Adrenal gland (tissue), 12 donors: ENCODE results near the gene CRYBG2. TPM values are rescaled to one million over a fixed set of nuclear protein-coding genes. Genes with fewer than 3 reads are reported as not detected.

Experiments used
- DNase-seq, 7 donors: peaks; one replicate each; pipeline ENCODE4 v3.0.0-alpha.2; 2019 to 2020
- H3K27ac ChIP-seq, 5 donors: fragments of 200-600 bp; sonication (generic) in 4 of 5; 1 replicate in 3 of 5; 2 replicates in 2 of 5; pipeline versions ENCODE4 v1.5.1 to v1.8.0; 2016 to 2020; ENCODE audit warnings: mild to moderate bottlenecking in 1 of 5
- H3K27me3 ChIP-seq: fragments of 200-600 bp; 2 replicates; pipeline ENCODE4 v1.8.0; 2021
- H3K36me3 ChIP-seq, 2 donors: fragments of 200-600 bp; replicated peaks in 1 of 2; 1 replicate in 1 of 2; 2 replicates in 1 of 2; pipeline versions ENCODE4 v1.5.1 to v1.8.0; 2018 to 2022
- H3K4me1 ChIP-seq, 2 donors: fragments of 200-600 bp; replicated peaks in 1 of 2; 1 replicate in 1 of 2; 2 replicates in 1 of 2; pipeline versions ENCODE4 v1.5.1 to v1.8.0; 2018 to 2021
- H3K4me3 ChIP-seq, 4 donors: fragments of 200-600 bp; sonication (generic) in 3 of 4; one replicate each; pipeline ENCODE4 v1.5.1; 2016 to 2018
- H3K9me3 ChIP-seq, 3 donors: fragments of 200-600 bp; sonication (generic) in 1 of 3; replicated peaks in 1 of 3; 1 replicate in 2 of 3; 2 replicates in 1 of 3; pipeline versions ENCODE4 v1.5.1 to v1.8.0; 2016 to 2021
- POLR2A ChIP-seq, 2 donors: fragments of 450-650 bp; IDR thresholded peaks; one replicate each; pipeline ENCODE4 v1.6.1; 2017; ENCODE audit warnings: antibody characterized with exemption in 2 of 2, mild to moderate bottlenecking in 2 of 2, moderate library complexity in 1 of 2
- WGBS, 4 donors: extraction: QIAGEN DNeasy Blood & Tissue Kit in 2 of 4; methylation state at CpG; one replicate each; pipeline versions ENCODE4 v1.1.5 to v1.1.7; 2013 to 2017; 5-methylcytosine and 5-hydroxymethylcytosine counted together
- intact Hi-C, 2 donors: fragments of 100-400 bp; cut with DNase I; formaldehyde crosslinking; loops; one replicate each; pipeline versions ENCODE4 v1.14.1 to v1.15.0; 2022 to 2023
- polyA plus RNA-seq, 3 donors: library from polyadenylated mRNA; stranded (reverse); fragments of 200-250 nt in 2 of 3; fragments of 350-450 nt in 1 of 3; fragmentation: Illumina TruSeq in 1 of 3; extraction: RNeasy Lipid Tissue Mini Kit (QIAGEN cat#74804) in 1 of 3; gene quantifications; one replicate each; pipeline ENCODE4 v1.2.3, GENCODE V29; 2013 to 2014
- total RNA-seq, 9 donors: library from RNA; depleted of rRNA in 4 of 9; stranded (reverse); fragments of >200 nt in 4 of 9; fragments of 120-200 nt in 1 of 9; fragmentation: NEBNext Ultra II Directional in 1 of 9; extraction: Animal tissue kit (Norgen Biotek cat#: 25700) in 1 of 9; gene quantifications; one replicate each; pipeline versions ENCODE4 v1.1.0 to v1.2.4, GENCODE V29; 2013 to 2023
- TF ChIP-seq, protein P1 (sequence below), 6 experiments: fragments of 450-650 bp in 4 of 6; fragments of 200-600 bp in 2 of 6; sonication (generic) in 1 of 6; IDR thresholded peaks; 1 replicate in 5 of 6; 2 replicates in 1 of 6; pipeline versions ENCODE4 v1.5.1 to v1.8.0; 2016 to 2021; ENCODE audit warnings: antibody characterized with exemption in 6 of 6, mild to moderate bottlenecking in 2 of 6, moderate library complexity in 1 of 6
- donor health status: healthy with polysubstance abuse.
- donor health status: Bipolar disorder and iron deficiency.
- donor health status: DM: yes; HTN: yes; CAD: no.
- donor health status: DM: no; HTN: no; CAD: no.
- donor health status: DM: no; HTN: no; CAD: no.
- donor health status: DM: yes; HTN: yes; CAD: no.

The CRYBG2 gene
- total and polyA plus RNA-seq, 12 donors, result 0.17 to 0.48 (median 0.20) TPM; not detected in 9

DNA sequence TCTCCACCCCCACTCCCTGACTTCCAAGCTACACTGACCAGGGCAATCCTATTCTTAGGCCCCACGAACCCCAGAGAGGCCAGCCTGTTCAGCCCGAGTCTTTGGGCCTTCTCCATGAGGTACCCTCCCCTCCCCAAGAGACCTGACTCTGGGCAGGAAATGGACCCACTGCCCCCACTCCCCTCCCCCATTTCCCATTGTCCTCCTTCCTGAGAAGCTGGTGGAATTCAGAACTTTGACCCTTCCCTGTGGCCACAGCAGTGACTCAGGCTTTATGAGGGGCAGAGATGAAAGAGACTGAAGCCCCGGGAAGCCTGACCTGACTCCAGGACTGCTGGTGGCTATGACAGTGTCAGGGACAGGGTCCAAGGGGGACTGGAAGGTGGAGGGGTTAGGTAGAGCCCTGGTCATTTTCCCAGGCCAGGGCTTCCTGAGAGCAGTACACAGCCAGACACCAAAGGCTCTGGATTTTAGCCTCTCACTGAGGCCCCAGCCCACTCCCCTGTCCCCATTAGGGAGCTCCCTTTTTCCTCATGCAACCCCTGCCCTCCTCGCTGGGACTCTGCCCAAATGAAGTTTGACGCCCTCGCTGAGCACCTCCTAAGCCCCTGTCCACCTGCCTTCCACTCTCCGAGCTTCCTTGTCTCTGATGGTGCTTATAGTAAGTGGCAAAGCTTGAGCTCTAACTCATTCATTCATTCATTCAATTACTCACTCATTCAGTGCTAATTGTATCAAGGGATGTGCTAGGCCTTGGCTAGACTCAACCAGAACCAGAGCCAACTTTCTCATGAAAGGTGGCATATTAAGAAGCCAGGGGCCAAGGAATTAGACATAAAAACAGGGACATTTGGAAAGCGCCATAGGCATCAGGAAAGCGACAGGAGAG is 3.0 kb downstream of the CRYBG2 start:
- peaks cover 6% of the 10 kb centered on the region for H3K27me3 ChIP-seq
- H3K9me3 ChIP-seq, result no peaks in the 10 kb centered on the region
- 81 to 92% (median 84%) methylated on average over 8 to 9 of the region's 9 CpGs for WGBS, 4 donors
- no peak for DNase-seq
- no peak overlapping the region for H3K27ac ChIP-seq
- intact Hi-C loops, result no loop called here
- H3K36me3 ChIP-seq, result no peaks in the 10 kb centered on the region
- H3K4me1 ChIP-seq, result no peaks in the 10 kb centered on the region
- no peak overlapping the region for H3K4me3 ChIP-seq
- TF ChIP-seq POLR2A (IDR thresholded peaks at IDR 0.05), result no peak
- TF ChIP-seq, protein P1, sequence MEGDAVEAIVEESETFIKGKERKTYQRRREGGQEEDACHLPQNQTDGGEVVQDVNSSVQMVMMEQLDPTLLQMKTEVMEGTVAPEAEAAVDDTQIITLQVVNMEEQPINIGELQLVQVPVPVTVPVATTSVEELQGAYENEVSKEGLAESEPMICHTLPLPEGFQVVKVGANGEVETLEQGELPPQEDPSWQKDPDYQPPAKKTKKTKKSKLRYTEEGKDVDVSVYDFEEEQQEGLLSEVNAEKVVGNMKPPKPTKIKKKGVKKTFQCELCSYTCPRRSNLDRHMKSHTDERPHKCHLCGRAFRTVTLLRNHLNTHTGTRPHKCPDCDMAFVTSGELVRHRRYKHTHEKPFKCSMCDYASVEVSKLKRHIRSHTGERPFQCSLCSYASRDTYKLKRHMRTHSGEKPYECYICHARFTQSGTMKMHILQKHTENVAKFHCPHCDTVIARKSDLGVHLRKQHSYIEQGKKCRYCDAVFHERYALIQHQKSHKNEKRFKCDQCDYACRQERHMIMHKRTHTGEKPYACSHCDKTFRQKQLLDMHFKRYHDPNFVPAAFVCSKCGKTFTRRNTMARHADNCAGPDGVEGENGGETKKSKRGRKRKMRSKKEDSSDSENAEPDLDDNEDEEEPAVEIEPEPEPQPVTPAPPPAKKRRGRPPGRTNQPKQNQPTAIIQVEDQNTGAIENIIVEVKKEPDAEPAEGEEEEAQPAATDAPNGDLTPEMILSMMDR (IDR thresholded peaks at IDR 0.05), result no peak

DNA sequence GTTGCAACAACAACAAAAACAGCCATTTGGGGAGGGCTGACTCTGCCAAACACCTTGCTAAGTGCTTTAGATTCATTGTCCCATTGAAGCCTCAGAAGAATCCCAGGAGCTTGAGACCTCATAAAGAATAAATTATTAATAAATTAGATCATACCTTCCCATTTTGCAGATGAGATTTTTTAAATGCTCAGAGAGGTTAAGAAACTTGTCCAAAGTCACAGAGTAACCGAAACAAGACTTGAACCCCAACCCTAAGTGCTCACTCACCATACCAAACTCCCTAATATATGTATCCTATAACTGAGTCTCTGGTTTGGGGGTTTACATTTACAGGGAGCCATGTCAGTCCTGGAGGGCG is 3.6 kb downstream of the CRYBG2 start:
- H3K27ac ChIP-seq, result no peak overlapping the region
- no peak for TF ChIP-seq POLR2A (IDR thresholded peaks at IDR 0.05)
- TF ChIP-seq, protein P1 (IDR thresholded peaks at IDR 0.05), result no peak
- H3K36me3 ChIP-seq, result no peaks in the 10 kb centered on the region
- no peaks in the 10 kb centered on the region for H3K9me3 ChIP-seq
- WGBS, 4 donors, result 74 to 82% (median 77%) methylated on average over 2 of the region's 2 CpGs
- H3K27me3 ChIP-seq, result peaks cover 6% of the 10 kb centered on the region
- H3K4me3 ChIP-seq, result no peak overlapping the region
- DNase-seq, result no peak
- H3K4me1 ChIP-seq, result no peaks in the 10 kb centered on the region
- intact Hi-C loops, result no loop called here

DNA sequence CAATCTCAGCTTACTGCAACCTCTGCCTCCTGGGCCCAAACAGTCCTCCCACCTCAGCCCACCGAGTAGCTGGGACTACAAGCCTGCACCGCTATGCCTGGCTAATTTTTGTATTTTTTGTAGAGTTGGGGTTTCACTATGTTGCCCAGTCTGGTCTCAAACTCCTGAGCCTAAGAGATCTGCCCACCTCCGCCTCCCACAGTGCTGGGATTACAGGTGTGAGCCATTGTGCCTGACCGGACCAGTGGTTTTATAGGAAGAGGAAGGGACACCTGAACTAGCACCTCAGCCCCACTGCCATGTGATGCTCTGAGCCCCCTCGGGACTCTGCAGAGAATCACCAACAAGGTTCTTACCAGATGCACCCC is 4.1 kb downstream of the CRYBG2 start:
- DNase-seq, result no peak
- Histone ChIP-seq H3K4me1 (no peaks in the 10 kb centered on the region), H3K27me3 (peaks cover 6% of the 10 kb centered on the region), H3K9me3 (no peaks in the 10 kb centered on the region), H3K27ac (no peak overlapping the region), H3K4me3 (no peak overlapping the region), H3K36me3 (no peaks in the 10 kb centered on the region)
- 84 to 91% (median 87%) methylated on average over 5 of the region's 5 CpGs for WGBS, 4 donors
- intact Hi-C loops, result no loop called here
- TF ChIP-seq, protein P1 (IDR thresholded peaks at IDR 0.05), result no peak
- TF ChIP-seq POLR2A (IDR thresholded peaks at IDR 0.05), result no peak

DNA sequence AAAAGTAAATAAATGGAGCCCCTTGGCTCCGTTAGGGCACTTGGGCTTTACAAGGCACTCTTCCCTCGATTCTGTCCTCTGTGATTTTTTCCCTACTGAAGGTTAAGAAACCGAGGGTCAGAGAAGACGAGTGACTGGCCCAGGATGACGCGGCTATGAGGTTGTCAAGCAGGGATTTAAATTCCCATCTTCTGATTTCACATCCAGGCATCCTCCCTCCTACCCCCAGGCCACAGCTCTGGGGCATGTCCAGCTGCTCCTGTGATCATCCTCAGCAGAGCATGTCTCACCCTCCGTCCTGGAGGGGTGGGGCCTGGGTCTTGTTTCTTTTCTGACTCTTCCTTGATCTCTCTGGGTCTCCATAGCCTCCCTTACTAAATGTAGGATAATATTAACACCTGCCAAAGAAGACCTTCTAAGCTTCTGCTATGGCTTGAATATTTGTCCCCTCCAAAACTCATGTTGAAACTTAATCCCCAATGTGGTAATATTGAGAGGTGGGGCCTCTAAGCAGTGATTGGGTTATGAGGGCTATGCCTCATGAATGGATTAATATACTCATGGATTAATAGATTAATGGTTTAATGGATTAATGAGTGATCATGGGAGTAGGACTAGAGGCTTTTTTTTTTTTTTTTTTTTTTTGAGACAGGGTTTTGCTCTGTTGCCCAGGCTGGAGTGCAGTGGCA is 4.6 kb downstream of the CRYBG2 start:
- no peak overlapping the region for H3K27ac ChIP-seq
- H3K4me3 ChIP-seq, result no peak overlapping the region
- no peaks in the 10 kb centered on the region for H3K9me3 ChIP-seq
- H3K36me3 ChIP-seq, result no peaks in the 10 kb centered on the region
- DNase-seq, result no peak
- H3K4me1 ChIP-seq, result no peaks in the 10 kb centered on the region
- TF ChIP-seq, protein P1 (IDR thresholded peaks at IDR 0.05), result no peak
- TF ChIP-seq POLR2A (IDR thresholded peaks at IDR 0.05), result no peak
- peaks cover 6% of the 10 kb centered on the region for H3K27me3 ChIP-seq
- WGBS, 4 donors, result 82 to 87% (median 85%) methylated on average over 7 of the region's 7 CpGs
- intact Hi-C loops, result no loop called here
